ENCODE results near the gene LRRC4B.
"Not testable (repeated sequence)": the region's sequence is repeated elsewhere in the genome, so short reads cannot be mapped to it uniquely, and the experiment has no call there.

The LRRC4B gene

DNA sequence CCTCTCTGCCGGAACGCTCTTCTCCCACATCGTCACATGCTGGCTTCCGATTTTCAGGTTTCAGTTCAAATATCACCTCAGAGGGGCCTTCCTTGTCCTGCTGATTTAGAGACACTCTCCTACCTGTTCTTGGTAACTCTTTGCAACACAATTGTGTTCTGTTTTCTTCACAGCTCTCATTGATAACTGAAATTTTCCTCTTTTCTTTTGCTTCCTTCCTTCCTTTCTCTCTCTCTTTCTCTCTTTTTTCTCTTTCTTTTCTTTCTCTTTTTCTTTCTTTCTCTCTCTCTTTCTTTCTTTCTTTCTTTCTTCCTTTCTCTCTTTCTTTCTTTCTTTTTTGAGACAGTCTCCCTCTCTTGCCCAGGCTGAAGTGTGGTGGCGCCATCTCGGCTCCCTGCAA lies 12.0 kb upstream of the LRRC4B start:
- DNase-seq (ENCODE audit: extremely low read depth, low read depth) = no peak
- TF ChIP-seq, protein P1, sequence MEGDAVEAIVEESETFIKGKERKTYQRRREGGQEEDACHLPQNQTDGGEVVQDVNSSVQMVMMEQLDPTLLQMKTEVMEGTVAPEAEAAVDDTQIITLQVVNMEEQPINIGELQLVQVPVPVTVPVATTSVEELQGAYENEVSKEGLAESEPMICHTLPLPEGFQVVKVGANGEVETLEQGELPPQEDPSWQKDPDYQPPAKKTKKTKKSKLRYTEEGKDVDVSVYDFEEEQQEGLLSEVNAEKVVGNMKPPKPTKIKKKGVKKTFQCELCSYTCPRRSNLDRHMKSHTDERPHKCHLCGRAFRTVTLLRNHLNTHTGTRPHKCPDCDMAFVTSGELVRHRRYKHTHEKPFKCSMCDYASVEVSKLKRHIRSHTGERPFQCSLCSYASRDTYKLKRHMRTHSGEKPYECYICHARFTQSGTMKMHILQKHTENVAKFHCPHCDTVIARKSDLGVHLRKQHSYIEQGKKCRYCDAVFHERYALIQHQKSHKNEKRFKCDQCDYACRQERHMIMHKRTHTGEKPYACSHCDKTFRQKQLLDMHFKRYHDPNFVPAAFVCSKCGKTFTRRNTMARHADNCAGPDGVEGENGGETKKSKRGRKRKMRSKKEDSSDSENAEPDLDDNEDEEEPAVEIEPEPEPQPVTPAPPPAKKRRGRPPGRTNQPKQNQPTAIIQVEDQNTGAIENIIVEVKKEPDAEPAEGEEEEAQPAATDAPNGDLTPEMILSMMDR (IDR thresholded peaks at IDR 0.05; ENCODE audit: low read depth, low read length) = no peak

DNA sequence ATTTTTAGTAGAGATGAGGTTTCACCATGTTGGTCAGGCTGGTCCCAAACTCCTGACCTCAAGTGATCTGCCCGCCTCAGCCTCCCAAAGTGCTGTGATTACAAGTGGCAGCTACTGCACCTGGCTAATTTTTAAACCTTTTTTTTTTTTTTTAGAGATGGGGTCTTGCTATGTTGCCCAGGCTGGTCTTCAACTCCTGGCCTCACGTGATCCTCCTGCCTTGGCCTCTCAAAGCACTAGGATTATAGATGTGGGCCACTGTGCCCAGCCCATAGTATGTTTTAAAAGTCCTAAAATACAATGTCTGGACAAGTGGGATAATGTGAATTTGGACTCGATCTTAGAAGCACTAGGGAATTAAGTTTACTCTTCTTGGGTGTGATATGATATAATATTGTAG lies 8.5 kb upstream of the LRRC4B start:
- DNase-seq (ENCODE audit: extremely low read depth, low read depth) = not testable (repeated sequence)

DNA sequence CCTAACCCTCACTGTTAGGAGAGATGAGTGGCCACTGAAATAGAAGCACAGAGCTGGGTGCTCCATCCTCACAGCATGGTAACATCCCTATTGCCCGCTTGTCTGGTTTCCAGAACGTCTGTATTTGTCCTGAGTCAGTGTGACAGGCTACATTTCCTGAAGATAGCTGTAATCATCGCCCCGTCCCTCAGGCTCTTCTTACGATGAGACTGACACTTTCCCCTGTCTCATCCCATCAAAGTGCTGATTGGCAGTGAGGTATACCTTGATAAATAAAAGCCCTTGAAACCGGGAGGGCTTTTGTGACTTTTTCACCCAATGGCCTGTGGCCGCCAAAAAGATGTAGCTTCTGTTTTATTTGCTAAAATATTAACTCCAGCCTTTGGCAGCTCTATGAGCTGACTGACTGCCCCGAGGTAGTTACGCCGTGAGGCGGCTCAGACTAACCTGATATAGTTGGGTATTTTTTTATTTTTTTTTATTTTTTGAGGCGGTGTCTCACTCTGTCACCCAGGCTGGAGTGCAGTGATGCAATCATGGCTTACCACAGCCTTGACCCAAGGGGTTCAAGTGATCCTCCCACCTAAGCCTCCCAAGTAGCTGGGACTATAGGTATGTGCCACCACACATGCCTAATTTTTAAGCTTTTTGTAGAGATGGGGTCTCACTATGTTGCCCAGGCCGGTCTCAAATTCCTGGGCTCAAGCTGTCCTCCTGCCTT lies 5.7 kb upstream of the LRRC4B start:
- DNase-seq (ENCODE audit: extremely low read depth, low read depth) = no peak

DNA sequence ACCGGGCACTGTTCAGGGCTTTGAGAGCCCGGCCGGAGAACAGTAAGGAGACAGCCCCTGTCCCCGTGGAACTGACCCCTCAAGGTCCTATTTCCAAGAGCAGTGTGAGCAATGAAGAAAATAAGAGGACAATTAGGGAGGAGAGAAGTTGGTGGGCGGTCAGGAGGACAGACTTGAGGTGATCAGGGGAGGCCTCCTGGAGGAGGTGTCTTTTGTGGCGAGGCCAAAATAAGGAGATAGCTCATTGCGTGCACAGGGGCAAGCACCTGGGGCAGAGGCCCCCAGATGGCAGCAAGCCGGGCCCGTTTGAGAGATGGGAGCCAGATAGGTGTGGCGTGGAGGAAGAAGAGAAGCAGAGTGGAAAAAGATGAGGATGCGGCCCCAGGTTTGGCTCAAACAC lies 2.8 kb upstream of the LRRC4B start:
- TF ChIP-seq, protein P1 (IDR thresholded peaks at IDR 0.05; ENCODE audit: low read depth, low read length) = no peak

More for the DNA sequence above, 5.7 kb upstream of the LRRC4B start:
- TF ChIP-seq, protein P1 (IDR thresholded peaks at IDR 0.05; ENCODE audit: low read depth, low read length) = no peak

DNA sequence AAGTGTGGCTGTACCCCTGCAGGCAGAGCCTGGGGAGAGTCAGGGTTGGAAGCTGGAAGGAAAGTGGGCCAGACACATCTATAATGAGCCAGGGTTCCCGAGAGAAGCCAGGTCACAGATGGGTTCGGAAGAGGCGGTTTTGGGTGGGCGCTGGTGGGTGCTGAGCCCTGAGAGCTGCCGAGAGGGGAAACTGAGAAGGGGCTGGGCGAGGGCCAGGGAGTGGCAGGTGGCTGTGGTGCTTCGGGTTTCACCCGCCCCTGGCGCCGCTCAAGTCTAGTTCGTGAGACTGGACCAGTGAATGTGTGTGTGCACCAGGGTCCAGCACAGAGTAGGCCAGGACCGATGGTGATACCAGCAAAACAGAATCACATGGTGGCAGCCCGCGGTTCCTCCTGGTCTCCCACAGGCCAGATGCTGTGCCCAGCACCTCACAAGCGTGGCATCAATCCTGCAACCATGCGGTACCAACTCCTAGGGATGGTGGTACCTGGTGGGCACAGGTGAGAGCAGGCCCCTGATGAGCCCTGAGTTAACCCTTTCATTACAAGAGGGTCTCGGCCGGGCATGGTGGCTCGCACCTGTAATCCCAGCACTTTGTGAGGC lies 1.8 kb upstream of the LRRC4B start:
- TF ChIP-seq, protein P1 (IDR thresholded peaks at IDR 0.05; ENCODE audit: low read depth, low read length) = no peak
- no peak for DNase-seq (ENCODE audit: extremely low read depth, low read depth)

More for the DNA sequence above, 2.8 kb upstream of the LRRC4B start:
- no peak for DNase-seq (ENCODE audit: extremely low read depth, low read depth)

DNA sequence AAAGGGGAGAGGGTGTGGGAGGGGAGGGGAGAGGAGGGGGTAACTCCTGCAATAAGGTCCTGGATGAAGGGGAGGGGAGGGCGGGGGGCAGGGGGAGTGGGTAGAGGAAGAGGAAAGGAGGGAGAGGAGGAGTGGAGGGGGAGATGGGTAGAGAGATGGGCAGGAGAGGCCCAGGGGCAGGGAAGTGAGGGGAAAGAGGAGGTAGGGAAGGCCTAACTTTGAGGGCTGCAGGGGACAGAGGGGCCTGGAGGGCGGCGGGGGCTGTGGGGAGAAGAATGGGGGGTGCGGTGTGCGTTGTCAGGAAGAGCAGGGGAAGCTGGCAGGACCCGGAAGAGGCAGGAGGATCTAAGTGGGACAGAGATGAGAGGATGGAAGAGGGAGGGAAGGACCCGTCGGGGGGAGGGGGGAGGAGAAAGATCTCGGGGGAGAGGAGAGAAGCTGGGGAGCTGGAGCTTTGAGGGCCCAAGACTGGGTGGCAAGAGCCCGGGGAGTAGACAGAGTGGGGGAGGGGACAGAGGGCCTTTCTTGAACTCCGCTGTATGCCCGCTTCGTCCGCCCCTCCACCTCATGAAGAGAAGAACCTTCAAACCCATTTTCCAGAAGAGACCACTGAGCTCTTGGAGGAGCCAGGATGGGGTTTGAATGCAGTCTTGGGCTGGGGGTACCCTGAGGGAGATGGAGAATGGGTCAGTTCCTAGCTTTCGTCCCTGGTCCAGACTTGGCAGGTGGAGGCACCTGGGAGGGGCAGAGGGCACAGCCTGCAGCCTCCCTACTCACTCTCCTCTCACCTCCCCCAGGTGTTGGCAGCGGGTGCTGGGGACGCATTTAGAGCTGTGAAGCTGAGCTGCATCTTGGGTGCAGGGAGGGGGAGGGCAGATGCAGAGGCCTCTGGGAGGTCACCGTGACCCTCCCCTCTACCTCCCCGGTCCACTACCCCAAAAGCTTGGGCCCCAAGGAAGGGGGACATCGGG lies 778 bp upstream of the LRRC4B start:
- TF ChIP-seq, protein P1 (IDR thresholded peaks at IDR 0.05; ENCODE audit: low read depth, low read length) = no peak

DNA sequence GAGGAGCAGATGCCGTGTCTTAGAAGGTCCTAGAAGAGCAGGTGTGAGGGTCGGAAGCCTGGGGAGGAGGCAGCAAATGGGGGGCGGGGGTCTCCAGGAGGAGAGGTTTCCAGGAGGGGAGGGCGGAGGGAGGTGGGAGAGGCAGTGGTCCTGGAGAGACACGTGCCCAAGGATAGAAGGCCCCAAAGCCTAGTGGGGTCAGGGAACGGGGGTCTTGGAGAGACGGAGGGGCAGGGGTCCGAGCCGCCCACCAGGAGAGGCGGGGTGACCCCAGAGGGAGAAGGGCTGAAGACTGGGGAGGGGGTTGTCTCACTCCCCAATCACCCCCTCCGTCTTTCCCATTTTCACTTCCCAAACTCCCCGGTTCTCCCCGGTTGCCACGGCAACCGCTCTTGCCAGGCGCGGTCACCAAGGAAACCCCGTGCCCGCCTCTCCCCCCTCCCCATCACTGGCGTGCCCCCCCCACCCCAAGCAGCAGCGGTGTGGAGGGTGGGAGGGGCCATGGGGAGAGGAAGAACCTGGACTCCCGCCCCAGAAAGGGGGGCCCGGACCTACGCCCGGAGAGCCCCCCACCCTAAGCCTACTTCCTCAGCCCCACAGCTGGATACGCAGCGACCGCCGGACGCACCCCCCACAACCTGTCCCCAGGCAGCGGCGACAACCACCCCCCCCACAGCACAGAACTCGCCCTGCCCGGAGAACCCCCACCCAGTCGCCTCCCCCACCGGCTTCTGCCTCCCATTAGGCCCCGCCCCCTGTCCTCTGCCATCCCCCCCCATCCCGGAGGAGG lies 988 bp downstream of the LRRC4B start:
- no peak for DNase-seq (ENCODE audit: extremely low read depth, low read depth)
- TF ChIP-seq, protein P1 (IDR thresholded peaks at IDR 0.05; ENCODE audit: low read depth, low read length) = no peak

More for the DNA sequence above, 778 bp upstream of the LRRC4B start:
- no peak for DNase-seq (ENCODE audit: extremely low read depth, low read depth)

Measured in AG09319 (cell line).